ENCODE results near the gene ETF1. TPM values are rescaled to one million over a fixed set of nuclear protein-coding genes. Genes with fewer than 3 reads are reported as not detected.

Gene ETF1
- polyA plus RNA-seq, 3 donors, result 34.8 to 71.4 (median 61.6) TPM

DNA sequence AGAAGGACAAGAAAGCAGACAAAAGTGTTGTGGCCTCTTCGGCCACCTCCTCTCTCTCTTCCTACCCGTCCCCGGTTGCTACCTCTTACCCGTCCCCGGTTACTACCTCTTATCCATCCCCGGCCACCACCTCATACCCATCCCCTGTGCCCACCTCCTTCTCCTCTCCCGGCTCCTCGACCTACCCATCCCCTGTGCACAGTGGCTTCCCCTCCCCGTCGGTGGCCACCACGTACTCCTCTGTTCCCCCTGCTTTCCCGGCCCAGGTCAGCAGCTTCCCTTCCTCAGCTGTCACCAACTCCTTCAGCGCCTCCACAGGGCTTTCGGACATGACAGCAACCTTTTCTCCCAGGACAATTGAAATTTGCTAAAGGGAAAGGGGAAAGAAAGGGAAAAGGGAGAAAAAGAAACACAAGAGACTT, 75.3 kb downstream of the ETF1 start:
- Histone ChIP-seq H3K36me3 (replicated peaks in 1 of 2; ENCODE audit: control insufficient read depth in 1 of 2, insufficient read depth in 2 of 2, low read length in 2 of 2) (no peaks in the 10 kb centered on the region), H4K20me1 (ENCODE audit: insufficient read depth, low read length) (peaks cover 23% of the 10 kb centered on the region), H3K27me3 (ENCODE audit: control insufficient read depth in 2 of 2, insufficient read depth in 2 of 2, low read length in 2 of 2) (peaks cover 3 to 21% of the 10 kb centered on the region in 2 donors), H2AFZ (ENCODE audit: insufficient read depth, low read depth, low read length, poor library complexity, severe bottlenecking) (no peak overlapping the region), H3K27ac (ENCODE audit: low read depth in 1 of 2, low read length in 2 of 2) (no peak overlapping the region), H3K4me1 (ENCODE audit: control insufficient read depth in 1 of 2, insufficient read depth in 2 of 2, low read length in 2 of 2) (peaks cover 36 to 47% of the 10 kb centered on the region in 2 donors), H3K4me3 (replicated peaks in 1 of 3; ENCODE audit: low read depth in 2 of 3, low read length in 3 of 3) (no peak overlapping the region), H3K9me3 (replicated peaks in 1 of 2; ENCODE audit: control insufficient read depth in 1 of 2, insufficient read depth in 1 of 2, low read length in 2 of 2) (no peaks in the 10 kb centered on the region), H3K79me2 (ENCODE audit: insufficient read depth, low read length) (no peaks in the 10 kb centered on the region), H3K4me2 (replicated peaks; ENCODE audit: extremely low read depth, low read length, poor library complexity, severe bottlenecking) (no peak overlapping the region), H3K9ac (ENCODE audit: insufficient read depth, low read length, poor library complexity, severe bottlenecking) (no peak overlapping the region)
- DNase-seq, result no peak
- 80% methylated on average over 12 of the region's 14 CpGs for WGBS (ENCODE audit: insufficient coverage)
- intact Hi-C loops (cut with micrococcal nuclease), result loop anchor here (2.0 to 10.0 kb wide), 2 partner anchors 17 to 77 kb away; partner anchors contain the start of gene ETF1 (in 1 of the 2)
- peak overlapping the region in 3 of 7 donors; percentile 6 to 83 (median 12) for H3K27ac Mint-ChIP-seq
- peaks cover 31% of the 10 kb centered on the region for H3K4me1 Mint-ChIP-seq
- H3K9me3 Mint-ChIP-seq, result peaks cover 0 to 15% (median 5%) of the 10 kb centered on the region in 7 donors
- H3K4me3 Mint-ChIP-seq, result peak overlapping the region; percentile 85 to 92
- peaks cover 18 to 23% of the 10 kb centered on the region in 2 donors for H3K36me3 Mint-ChIP-seq
- peaks cover 22 to 30% (median 29%) of the 10 kb centered on the region in 3 donors for H3K27me3 Mint-ChIP-seq (ENCODE audit: low read depth in 3 of 3)
- TF ChIP-seq, protein P1, sequence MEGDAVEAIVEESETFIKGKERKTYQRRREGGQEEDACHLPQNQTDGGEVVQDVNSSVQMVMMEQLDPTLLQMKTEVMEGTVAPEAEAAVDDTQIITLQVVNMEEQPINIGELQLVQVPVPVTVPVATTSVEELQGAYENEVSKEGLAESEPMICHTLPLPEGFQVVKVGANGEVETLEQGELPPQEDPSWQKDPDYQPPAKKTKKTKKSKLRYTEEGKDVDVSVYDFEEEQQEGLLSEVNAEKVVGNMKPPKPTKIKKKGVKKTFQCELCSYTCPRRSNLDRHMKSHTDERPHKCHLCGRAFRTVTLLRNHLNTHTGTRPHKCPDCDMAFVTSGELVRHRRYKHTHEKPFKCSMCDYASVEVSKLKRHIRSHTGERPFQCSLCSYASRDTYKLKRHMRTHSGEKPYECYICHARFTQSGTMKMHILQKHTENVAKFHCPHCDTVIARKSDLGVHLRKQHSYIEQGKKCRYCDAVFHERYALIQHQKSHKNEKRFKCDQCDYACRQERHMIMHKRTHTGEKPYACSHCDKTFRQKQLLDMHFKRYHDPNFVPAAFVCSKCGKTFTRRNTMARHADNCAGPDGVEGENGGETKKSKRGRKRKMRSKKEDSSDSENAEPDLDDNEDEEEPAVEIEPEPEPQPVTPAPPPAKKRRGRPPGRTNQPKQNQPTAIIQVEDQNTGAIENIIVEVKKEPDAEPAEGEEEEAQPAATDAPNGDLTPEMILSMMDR (IDR thresholded peaks at IDR 0.05), result no peak

- 98% methylated on average over 41 of the region's 45 CpGs for WGBS (ENCODE audit: insufficient coverage)
- H4K20me1 ChIP-seq (ENCODE audit: insufficient read depth, low read length), result peaks cover 23% of the 10 kb centered on the region
- H3K4me3 ChIP-seq (replicated peaks in 1 of 3; ENCODE audit: low read depth in 2 of 3, low read length in 3 of 3), result peak overlapping the region in 2 of 3 experiments; percentile 76 to 87
- intact Hi-C loops (cut with micrococcal nuclease), result loop anchor here in 1 of 2 donors (10.0 kb wide), 1 partner anchor 78 kb away; the partner anchor contains the start of gene ETF1
- H2AFZ ChIP-seq (ENCODE audit: insufficient read depth, low read depth, low read length, poor library complexity, severe bottlenecking), result no peak overlapping the region
- peaks cover 3 to 21% of the 10 kb centered on the region in 2 donors for H3K27me3 ChIP-seq (ENCODE audit: control insufficient read depth in 2 of 2, insufficient read depth in 2 of 2, low read length in 2 of 2)
- Mint-ChIP-seq H3K27ac (peak overlapping the region in 2 of 7 donors; percentile 32 to 83), H3K27me3 (ENCODE audit: low read depth in 3 of 3) (peaks cover 21 to 29% (median 28%) of the 10 kb centered on the region in 3 donors), H3K9me3 (peaks cover 0 to 15% (median 5%) of the 10 kb centered on the region in 7 donors), H3K36me3 (peaks cover 18 to 23% of the 10 kb centered on the region in 2 donors), H3K4me1 (peaks cover 31% of the 10 kb centered on the region), H3K4me3 (peak overlapping the region; percentile 85 to 92)
- H3K4me2 ChIP-seq (replicated peaks; ENCODE audit: extremely low read depth, low read length, poor library complexity, severe bottlenecking), result peak overlapping the region; percentile 94
- peaks cover 36 to 47% of the 10 kb centered on the region in 2 donors for H3K4me1 ChIP-seq (ENCODE audit: control insufficient read depth in 1 of 2, insufficient read depth in 2 of 2, low read length in 2 of 2)
- no peaks in the 10 kb centered on the region for H3K79me2 ChIP-seq (ENCODE audit: insufficient read depth, low read length)
- H3K27ac ChIP-seq (ENCODE audit: low read depth in 1 of 2, low read length in 2 of 2), result no peak overlapping the region
- no peaks in the 10 kb centered on the region for H3K9me3 ChIP-seq (replicated peaks in 1 of 2; ENCODE audit: control insufficient read depth in 1 of 2, insufficient read depth in 1 of 2, low read length in 2 of 2)
- TF ChIP-seq, protein P1 (IDR thresholded peaks at IDR 0.05), result no peak
- H3K9ac ChIP-seq (ENCODE audit: insufficient read depth, low read length, poor library complexity, severe bottlenecking), result no peak overlapping the region
- H3K36me3 ChIP-seq (replicated peaks in 1 of 2; ENCODE audit: control insufficient read depth in 1 of 2, insufficient read depth in 2 of 2, low read length in 2 of 2), result no peaks in the 10 kb centered on the region
- DNase-seq, result no peak
Measured at GRCh38 chr5:138466900-138467710, 75.9 kb downstream of the ETF1 start.
